ENCODE data around the gene SCAI.
"Not testable (repeated sequence)": the region's sequence is repeated elsewhere in the genome, so short reads cannot be mapped to it uniquely, and the experiment has no call there.

Gene SCAI

DNA sequence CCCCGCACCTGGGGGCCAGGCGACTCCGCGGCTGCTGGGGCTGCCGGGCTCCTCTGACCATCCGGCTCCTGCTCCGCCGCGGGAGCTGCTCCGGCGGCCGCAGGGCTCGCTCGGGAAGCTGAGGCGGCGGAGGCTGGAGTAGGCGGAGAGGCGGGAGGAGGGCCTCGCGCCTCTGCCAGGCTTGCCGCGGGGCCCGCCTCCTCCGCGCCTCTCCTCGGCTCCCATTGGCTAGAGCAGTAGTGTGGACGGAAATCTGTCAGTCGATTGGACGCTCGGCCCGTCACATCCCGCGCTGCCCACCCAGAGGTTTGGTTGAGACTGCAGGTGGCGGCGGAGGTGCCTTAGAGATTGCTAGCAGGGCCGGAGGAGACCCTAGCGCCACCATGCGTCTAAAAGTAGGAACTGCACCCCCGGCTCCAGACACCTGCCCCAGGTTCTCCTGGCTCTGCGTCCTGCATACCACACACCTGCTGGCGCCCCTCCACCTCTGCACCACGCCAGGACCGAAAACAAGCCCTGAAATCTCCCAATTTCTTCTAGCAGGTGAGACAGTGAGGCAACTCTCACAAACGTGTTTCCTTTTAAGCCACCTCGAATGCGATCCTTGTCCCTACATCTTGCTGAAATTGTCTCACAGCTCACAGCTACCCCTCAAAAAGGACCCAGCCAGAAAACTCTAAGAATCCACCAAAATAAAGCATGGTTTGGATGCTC lies at the start of gene SCAI:
Gene SCAI (minus strand): TSS at position 152 of the 714 bp plus-strand sequence. CDS start 91 bp downstream, at position 61.
- DNase-seq, result peak; percentile 96

DNA sequence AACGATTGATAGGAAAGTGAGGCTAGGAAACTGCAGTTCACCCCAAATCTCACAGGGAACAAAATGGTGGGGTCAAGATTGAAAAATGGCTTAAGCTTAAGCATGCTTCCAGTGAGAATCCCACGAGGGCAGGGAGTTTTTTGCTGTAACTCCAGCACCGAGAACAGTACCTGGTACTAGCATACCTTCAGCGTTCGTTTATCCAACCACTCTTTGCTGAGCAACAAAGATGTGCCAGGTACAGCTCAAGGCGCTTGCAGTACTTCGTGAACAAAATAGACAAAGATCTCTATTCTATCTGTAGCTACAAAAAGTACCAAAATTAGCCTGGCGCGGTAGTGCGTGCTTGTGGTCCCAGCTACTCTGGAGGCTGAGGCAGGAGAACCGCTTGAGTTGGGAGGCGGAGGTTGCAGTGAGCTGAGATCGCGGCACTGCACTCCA lies 47.1 kb upstream of the SCAI start:
- DNase-seq, result peak; percentile 32

DNA sequence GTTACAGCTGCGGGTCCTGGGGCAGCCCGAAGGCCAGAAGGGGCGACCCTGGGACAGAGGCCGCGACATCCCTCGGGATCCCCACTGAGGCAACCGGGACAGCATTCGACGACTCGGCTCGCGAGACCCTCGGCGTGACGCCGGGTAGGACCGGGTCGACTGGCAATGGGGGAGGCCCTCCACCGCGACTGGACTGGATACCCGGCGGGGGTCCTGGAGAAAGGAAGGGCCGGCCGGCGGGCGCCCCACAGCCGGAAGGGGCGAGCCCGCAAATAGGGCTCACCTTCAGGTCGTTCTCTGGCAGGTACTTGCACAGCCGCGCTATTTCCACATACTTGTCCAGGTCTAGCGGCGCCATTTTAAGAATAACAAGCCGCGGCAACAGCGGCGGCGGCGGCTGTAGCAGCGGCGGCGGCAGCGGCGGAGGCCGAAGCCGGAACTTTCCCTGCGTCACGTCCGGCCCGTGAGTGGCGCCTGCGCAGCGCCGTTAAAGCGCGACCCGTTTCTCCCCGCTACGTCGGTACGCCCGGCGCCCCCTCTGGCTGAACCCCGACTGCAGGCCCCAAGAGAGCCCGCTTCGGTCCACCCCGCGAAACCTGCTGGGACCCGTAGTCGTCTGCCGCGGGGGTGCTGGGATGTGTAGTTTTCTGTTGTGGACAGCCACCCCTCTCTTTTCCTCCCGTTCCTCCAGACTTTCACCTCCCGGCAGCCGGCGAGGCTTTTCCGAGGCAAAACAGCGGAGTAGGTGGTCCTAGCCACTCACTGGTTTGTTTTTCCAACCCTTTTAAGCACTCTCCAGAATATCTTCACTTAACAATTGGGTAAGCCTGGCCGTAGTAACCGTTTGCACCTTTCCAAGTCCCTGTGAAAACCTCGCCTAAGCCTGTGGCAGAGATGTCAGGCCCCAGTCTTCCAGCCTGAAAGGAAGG lies 46.3 kb upstream of the SCAI start, which contains the start of gene PPP6C:
Gene PPP6C (minus strand): TSS at position 443 of the 929 bp plus-strand sequence. CDS start 85 bp downstream, at position 358.
- peak; percentile 97 for DNase-seq

DNA sequence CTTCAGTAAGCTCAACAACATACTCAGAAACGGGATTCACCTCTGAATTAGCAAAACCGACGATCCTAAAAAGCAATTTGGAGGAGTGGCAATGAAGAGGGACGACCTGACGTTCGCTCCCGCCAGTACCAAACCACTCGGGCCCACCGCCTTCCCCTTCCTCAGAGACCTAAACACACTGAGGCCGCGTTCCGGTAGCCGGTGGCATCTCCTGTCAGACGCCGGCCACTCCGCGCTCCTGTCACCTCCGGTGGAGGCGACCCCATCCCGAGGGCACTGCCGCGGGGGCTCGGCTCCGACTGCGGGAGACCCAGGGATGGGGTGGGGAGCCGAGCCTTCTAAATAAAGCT lies 45.7 kb upstream of the SCAI start:
- DNase-seq, result no peak

DNA sequence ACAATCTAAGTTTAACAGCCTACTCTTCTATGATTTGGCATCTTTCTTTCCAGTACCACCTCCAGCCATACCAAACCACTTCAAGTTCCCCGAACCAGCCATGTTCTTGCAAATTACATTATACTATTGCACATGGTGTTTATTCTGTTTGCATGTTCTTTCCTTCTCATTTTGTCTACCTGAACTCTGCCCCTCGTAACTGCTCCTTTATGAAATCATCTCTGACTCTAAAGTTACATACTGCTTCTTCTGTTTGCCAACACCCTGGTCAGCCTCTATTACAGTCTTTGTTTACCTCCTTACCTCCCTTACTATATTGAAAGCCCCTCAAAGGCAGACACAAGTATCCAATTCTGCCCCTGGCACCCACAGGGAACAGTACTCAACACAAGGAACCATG lies 40.2 kb upstream of the SCAI start:
- no peak for DNase-seq

DNA sequence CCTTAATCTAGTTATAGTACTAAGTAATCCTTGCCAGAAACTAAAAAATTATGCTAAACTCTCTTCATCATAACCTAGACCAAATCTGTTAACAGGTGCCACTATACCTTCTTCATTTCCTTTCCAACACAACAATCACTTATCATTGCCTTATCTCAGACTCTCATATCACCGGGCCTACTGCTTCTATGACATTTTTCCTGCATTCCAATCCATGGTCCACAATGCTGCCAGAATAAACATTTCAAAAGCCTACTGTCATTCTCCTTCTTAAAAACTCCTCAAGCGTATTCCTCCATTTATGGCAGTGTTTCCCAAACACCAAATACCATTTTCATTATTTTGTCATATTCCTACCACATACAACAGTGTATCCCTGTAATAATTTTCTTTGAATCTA lies 39.7 kb upstream of the SCAI start:
- DNase-seq, result no peak

DNA sequence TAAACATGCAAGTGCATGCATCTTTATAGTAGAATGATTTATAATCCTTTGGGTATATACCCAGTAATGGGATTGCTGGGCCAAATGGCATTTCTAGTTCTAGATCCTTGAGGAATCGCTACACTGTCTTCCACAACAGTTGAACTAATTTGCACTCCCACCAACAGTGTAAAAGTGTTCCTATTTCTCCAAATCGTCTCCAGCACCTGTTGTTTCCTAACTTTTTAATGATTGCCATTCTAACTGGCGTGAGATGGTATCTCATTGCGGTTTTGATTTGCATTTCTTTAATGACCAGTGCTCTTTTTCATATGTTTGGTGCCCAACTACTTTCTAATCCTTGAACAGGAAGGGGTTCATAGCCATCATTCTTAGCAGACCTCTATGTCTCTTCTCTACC lies 38.4 kb upstream of the SCAI start:
- not testable (repeated sequence) for DNase-seq

DNA sequence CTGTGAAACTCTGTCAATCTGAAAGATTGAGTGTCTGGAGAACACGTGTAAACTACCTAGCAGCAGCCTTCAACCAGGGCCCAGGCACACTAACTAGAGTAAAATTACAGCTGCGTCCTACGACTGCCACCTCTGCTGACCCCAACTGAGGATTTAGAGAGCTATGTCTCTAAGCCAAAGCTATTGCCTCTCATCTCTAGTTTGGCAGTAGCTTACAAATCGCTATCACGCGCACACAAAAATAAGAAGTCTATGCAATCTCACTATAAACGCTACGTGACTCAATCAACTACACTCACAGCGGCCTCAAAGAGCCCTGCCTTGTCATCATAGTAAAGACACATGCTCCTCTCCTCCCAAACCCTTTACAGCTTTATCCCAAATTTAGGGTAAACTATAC lies 37.5 kb upstream of the SCAI start:
- DNase-seq, result no peak

DNA sequence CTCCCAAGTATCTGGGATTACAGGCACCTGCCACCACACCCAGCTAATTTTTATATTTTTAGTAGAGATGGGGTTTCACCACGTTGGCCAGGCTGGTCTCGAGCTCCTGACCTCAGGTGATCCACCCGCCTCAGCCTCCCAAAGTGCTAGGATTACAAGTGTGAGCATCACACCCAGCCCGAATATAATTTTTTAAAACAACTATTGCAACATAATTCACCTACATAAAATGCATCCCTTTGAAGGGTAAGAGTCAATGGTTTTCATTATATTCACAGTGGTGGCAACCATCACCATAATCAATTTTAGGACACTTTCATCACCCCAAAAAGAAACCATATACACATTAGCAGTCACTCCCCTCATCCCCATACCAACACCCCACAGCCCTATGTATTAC lies 36.4 kb upstream of the SCAI start:
- DNase-seq, result not testable (repeated sequence)

DNA sequence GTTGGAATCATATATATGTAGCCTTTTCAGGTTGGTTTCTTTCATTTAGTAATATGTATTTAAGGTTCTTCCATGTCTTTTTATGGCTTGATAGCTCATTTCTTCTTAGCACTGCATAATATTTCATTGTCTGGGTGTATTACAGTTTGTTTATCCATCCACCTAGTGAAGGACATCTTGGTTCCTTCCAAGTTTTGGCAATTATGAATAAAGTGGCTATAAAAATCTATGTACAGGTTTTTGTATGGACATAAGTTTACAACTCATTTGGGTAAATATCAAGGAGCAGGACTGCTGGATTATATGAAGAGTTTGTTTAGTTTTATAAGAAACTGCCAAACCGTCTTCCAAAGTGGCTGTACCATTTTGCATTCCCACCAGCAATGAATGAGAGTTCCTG lies 34.6 kb upstream of the SCAI start:
- no peak for DNase-seq

DNA sequence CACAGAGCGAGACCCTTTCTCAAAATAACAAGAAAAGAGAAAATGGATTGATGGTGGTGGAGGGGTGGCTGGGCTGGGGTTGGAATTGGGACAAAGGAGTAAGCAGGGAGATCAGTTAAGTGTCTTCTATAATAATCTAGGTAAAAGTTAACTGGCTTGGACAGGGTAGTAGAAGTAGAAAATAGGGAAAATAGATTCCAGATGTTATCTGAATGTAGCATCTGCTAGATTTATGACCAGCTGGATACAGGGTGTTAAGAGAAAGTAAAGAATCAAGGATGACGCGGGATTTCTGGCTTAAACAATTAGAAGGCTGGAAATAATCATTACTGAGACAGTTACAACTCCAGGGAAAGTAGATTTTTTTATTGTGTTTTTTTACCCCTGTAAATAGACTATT lies 33.3 kb upstream of the SCAI start:
- no peak for DNase-seq

DNA sequence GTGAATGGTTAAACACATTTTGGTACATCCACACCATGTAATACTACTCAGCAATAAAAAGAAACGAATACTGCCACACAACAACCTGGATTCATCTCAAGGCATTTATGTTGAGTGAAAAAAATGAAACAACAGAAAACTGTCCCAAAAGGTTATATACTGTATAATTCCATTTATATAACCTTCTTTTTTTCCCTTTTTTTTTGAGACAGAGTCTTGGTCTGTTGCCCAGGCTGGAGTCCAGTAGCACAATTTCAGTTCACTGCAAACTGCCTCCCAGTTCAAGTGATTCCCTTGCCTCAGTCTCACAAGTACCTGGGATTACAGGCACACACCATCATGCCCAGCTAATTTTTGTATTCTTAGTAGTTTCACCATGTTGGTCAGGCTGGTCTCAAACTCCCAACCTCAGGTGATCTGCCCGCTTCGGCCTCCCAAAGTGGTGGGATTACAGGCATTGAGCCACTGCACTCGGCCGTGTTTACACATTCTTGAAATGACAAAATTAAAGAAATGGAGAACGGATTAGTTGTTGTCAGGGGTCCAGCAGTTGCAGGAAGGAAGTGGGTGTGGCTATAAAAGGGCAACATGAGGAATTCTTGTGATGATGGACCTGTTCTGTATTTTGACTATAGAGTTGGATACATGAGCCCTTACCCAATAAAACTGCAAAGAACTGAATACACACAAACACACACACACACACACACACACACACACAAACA lies 28.9 kb upstream of the SCAI start:
- DNase-seq, result no peak

DNA sequence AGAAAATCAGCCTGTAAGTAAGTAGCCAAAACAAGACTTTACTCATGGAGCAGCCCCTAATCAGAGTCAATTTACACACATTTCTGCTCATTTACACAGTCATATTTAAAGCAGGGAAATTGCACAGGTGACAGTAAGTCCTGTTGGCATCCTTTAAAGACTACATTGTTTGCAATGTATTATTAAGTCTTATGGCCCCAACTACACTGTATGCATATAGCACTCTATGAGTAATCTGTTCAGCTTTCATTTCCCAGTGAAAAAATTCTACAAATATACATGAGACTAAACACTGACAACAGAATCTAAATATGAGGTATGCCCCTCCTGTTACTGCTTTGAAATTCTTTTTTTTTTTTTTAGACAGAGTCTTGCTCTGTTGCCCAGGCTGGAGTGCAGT lies 26.6 kb upstream of the SCAI start:
- no peak for DNase-seq

DNA sequence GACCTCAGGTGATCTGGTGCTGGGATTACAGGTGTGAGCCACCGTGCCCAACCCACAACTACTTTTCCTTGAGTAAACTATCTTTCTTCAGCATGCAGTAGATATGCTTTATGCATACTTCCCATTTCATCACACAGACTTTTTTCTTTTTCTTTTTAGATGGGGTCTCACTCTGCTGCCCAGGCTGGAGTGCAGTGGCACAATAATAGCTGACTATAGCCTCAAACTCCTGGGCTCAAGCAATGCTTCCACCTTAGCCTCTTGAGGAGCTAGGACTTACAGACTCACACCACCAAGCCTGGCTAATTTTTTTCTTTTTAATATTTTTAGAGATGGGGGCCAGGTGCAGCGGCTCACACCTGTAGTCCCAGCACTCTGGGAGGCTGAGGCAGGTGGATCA lies 23.4 kb upstream of the SCAI start:
- no peak for DNase-seq

DNA sequence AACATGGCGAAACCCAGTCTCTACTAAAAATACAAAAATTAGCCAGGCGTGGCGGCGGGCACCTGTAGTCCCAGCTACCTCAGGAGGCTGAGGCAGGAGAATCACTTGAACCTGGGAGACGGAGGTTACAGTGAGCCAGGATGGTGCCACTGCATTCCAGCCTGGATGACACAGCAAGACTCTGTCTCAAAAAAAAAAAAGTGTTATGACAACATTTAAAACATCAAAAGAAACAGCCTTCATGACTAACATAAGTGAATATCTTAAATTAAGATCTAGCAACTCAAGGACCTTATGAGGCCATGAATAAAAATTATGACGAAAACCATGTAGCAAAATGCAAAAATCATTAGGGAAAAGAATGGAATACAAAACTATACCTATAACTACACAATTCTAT lies 19.6 kb upstream of the SCAI start:
- not testable (repeated sequence) for DNase-seq

DNA sequence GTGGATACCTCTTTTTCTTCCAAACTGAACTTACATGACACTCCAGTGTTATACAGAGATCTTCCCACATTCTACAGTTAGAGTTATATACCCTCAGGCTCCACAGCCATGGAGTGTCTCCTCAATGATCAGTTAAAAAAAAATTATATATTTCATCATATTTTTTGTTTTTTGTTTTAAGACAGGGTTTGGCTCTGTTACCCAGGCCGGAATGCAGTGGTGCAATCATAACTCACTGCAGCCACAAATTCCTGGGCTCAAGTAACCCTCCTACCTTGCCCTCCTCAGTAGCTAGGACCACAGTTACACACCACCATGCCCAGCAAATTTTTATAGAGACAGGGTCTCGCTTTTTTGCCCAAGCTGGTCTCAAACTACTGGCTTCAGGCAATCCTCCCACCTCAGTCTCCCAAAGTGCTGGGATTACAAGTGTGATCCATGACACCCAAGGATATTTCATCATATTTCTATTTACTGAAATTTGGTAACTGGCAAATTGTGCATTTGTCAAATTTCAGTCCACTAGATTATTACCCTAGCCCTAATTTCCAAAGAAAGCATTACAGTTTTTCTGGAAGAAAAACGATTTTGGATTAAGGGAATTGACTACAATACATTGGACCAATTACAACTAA lies 18.1 kb upstream of the SCAI start:
- no peak for DNase-seq

DNA sequence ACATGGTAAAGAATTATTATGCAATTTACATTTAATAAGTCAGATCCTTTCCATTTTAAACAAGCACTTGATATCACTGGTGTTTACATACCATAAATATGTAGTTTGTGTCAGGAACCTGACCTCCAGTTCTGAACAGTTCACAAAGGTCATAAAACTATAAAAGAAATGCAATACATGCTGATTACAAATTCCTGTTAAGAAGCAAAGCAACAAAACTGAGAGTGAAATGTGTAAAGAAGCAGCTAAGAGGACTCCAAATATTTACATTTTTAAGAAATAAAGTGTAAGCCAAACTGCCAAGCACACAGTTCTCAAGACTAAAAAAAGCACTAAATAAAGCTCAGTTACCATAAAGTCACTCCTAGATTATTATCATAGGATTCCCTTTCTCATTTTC lies 17.4 kb upstream of the SCAI start:
- DNase-seq, result no peak

DNA sequence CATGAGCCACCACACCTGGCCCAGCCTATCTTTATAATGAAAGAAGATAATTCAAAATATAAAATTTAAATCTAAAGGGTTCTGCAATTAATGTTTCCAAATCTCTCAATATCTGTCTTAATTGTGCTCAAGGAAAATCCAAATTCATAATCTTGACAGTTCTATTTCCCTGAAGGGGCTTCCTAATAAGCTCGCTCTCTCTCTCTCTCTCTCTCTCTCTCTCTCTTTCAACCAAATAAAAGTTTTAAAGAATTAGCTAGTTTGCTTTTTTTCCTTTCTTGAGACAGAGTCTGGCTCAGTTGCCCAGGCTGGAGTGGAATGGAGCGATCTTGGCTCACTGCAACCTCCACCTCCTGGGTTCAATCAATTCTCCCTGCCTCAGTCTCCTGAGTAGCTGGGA lies 13.2 kb upstream of the SCAI start:
- no peak for DNase-seq

DNA sequence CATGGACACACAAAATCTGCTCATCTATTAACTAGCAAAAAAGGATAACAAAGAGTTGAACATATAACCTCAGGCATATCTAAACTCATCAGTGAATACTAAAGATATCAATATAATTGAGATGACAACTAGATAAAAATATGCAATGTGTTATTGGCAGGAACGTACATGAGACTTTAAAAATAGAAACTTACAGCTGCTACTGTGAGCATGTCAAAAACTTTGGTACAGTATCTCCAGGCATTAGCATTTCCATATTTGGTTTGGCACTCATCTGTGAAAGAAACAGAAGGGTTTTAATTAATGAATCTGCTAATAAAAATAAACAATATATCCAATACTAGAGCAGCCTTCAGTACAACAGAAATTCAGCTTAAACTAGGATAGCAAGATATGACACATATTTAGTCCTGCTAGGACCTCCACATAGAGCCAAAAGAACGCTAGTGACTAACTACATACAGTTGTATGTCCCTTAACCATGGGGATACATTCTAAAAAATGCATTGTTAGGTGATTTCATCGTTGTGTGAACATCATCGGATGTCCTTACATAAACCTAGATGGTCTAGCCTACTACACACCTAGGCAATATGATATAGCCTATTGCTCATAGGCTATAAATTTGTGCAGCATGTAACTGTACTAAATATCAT lies 10.5 kb upstream of the SCAI start:
- DNase-seq, result no peak

DNA sequence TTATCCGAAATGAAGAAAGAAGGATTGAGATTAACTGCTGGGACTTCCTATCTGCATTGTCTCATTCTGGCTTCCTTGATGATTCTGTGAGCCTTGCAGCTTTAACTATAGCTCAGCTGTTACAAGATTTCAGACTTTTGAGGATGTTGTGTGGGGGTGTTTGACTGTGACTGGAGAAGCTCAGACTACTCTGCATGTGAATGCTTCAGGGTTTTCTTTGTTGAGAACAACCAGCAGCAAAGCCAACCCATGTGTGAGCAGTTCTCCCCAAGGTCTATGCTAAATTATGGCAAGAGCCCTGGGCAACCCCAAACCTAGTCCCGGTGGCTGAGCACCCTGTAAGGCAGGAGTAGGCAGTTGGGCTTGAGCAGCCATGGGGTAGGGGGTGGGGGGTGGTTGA lies 8.4 kb upstream of the SCAI start:
- DNase-seq, result no peak

DNA sequence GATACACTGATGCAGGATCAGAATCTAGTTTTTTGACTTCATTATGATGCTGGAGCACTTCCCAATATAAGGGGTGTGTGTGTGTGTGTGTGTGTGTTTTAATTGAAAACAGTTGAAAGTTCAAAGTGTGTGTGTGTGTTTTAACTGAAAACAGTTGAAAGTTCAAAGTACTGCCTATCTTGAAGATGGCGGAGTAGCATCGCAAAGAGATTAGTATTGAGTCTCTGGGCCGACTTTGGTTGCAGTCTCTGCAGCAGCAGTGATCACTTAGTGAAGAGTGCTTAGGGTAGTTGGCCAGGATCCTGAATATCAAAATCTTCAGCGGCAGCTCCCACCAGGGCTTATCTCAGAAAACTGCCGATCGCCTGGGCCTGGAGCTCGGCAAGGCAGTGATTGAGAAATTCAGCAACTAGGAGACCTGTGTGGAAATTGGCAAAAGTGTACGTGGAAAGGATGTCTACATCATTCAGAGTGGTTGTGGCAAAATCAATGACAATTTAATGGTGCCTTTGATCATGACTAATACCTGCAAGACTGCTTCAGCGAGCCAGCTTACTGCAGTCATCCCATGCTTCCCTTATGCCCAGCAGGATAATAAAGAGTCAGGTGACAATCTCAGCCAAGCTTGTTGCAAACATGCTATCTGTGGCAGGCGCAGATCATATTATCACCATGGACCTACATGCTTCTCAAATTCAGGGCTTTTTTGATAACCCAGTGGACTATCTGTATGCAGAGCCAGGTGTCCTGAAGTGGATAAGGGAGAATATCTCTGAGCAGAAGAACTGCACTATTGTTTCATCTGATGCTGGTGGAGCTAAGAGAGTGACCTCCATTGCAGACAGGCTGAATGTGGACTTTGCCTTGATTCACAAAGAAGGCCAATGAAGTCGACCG lies 7.3 kb upstream of the SCAI start:
- DNase-seq, result no peak

All from activated T-cell treated with anti-CD3 and anti-CD28 coated beads, Interleukin-2, amount 50 U/mL, for 1 hour (primary cell).